Activated naive CD8-positive, alpha-beta T cell (primary cell): ENCODE data around the gene CELSR3.

Experiments
- H3K27ac Mint-ChIP-seq: one replicate; pipeline ENCODE4 v1.8.0; 2021; ENCODE audit warnings: mixed read lengths
- H3K27me3 Mint-ChIP-seq: one replicate; pipeline ENCODE4 v1.8.0; 2021; ENCODE audit warnings: mixed read lengths
- H3K36me3 Mint-ChIP-seq: one replicate; pipeline ENCODE4 v1.8.0; 2021; ENCODE audit warnings: mixed read lengths
- H3K4me1 Mint-ChIP-seq: one replicate; pipeline ENCODE4 v1.8.0; 2021; ENCODE audit warnings: low read depth, mixed read lengths
- H3K4me3 Mint-ChIP-seq: one replicate; pipeline ENCODE4 v1.8.0; 2021; ENCODE audit warnings: mild to moderate bottlenecking, mixed read lengths
- H3K9me3 Mint-ChIP-seq: one replicate; pipeline ENCODE4 v1.8.0; 2021; ENCODE audit warnings: low read depth, mixed read lengths

CELSR3 gene

GRCh38 chr3:48656841-48657281 lies 5.8 kb downstream of the CELSR3 start:
- Mint-ChIP-seq H3K36me3 (no peaks in the 10 kb centered on the region), H3K4me1 (peaks cover 12% of the 10 kb centered on the region), H3K4me3 (peak overlapping the region; percentile 80), H3K27me3 (no peaks in the 10 kb centered on the region), H3K9me3 (no peaks in the 10 kb centered on the region), H3K27ac (peak overlapping the region; percentile 77)

GRCh38 chr3:48656061-48656840 lies 6.4 kb downstream of the CELSR3 start:
- H3K4me1 Mint-ChIP-seq = peaks cover 10% of the 10 kb centered on the region
- H3K27ac Mint-ChIP-seq = peak overlapping the region; percentile 77
- no peaks in the 10 kb centered on the region for H3K9me3 Mint-ChIP-seq
- H3K36me3 Mint-ChIP-seq = no peaks in the 10 kb centered on the region
- no peaks in the 10 kb centered on the region for H3K27me3 Mint-ChIP-seq
- H3K4me3 Mint-ChIP-seq = peak overlapping the region; percentile 80

- Mint-ChIP-seq H3K36me3 (no peaks in the 10 kb centered on the region), H3K27ac (peak overlapping the region; percentile 81), H3K27me3 (no peaks in the 10 kb centered on the region), H3K4me3 (peak overlapping the region; percentile 77), H3K4me1 (peaks cover 10% of the 10 kb centered on the region), H3K9me3 (no peaks in the 10 kb centered on the region)
Measured at GRCh38 chr3:48655606-48656005, 7.1 kb downstream of the CELSR3 start.

GRCh38 chr3:48655063-48655462 lies 7.6 kb downstream of the CELSR3 start:
- H3K4me3 Mint-ChIP-seq = peak overlapping the region; percentile 77
- peaks cover 10% of the 10 kb centered on the region for H3K4me1 Mint-ChIP-seq
- peak overlapping the region; percentile 81 for H3K27ac Mint-ChIP-seq
- no peaks in the 10 kb centered on the region for H3K27me3 Mint-ChIP-seq
- H3K9me3 Mint-ChIP-seq = no peaks in the 10 kb centered on the region
- no peaks in the 10 kb centered on the region for H3K36me3 Mint-ChIP-seq

GRCh38 chr3:48652923-48653715 lies 9.6 kb downstream of the CELSR3 start:
- peaks cover 10% of the 10 kb centered on the region for H3K4me1 Mint-ChIP-seq
- H3K27me3 Mint-ChIP-seq = no peaks in the 10 kb centered on the region
- H3K9me3 Mint-ChIP-seq = no peaks in the 10 kb centered on the region
- H3K36me3 Mint-ChIP-seq = no peaks in the 10 kb centered on the region
- no peak overlapping the region for H3K27ac Mint-ChIP-seq
- no peak overlapping the region for H3K4me3 Mint-ChIP-seq

- H3K9me3 Mint-ChIP-seq = no peaks in the 10 kb centered on the region
- H3K27ac Mint-ChIP-seq = no peak overlapping the region
- no peaks in the 10 kb centered on the region for H3K27me3 Mint-ChIP-seq
- no peaks in the 10 kb centered on the region for H3K36me3 Mint-ChIP-seq
- H3K4me1 Mint-ChIP-seq = peaks cover 7% of the 10 kb centered on the region
- H3K4me3 Mint-ChIP-seq = no peak overlapping the region
Measured at GRCh38 chr3:48651771-48652170, 10.9 kb downstream of the CELSR3 start.

- no peaks in the 10 kb centered on the region for H3K36me3 Mint-ChIP-seq
- no peaks in the 10 kb centered on the region for H3K9me3 Mint-ChIP-seq
- H3K27me3 Mint-ChIP-seq = no peaks in the 10 kb centered on the region
- H3K27ac Mint-ChIP-seq = no peak overlapping the region
- peaks cover 5% of the 10 kb centered on the region for H3K4me1 Mint-ChIP-seq
- no peak overlapping the region for H3K4me3 Mint-ChIP-seq
Measured at GRCh38 chr3:48650723-48651122, 12.0 kb downstream of the CELSR3 start.

GRCh38 chr3:48648188-48648850 lies 14.4 kb downstream of the CELSR3 start:
- no peaks in the 10 kb centered on the region for H3K27me3 Mint-ChIP-seq

GRCh38 chr3:48647714-48648113 lies 15.0 kb downstream of the CELSR3 start:
- Mint-ChIP-seq H3K27ac (no peak overlapping the region), H3K4me1 (no peaks in the 10 kb centered on the region), H3K4me3 (no peak overlapping the region)

More at GRCh38 chr3:48648188-48648850, 14.4 kb downstream of the CELSR3 start:
- Mint-ChIP-seq H3K9me3 (no peaks in the 10 kb centered on the region), H3K36me3 (no peaks in the 10 kb centered on the region), H3K4me1 (no peaks in the 10 kb centered on the region), H3K27ac (no peak overlapping the region), H3K4me3 (no peak overlapping the region)

GRCh38 chr3:48644898-48645760 lies 17.6 kb downstream of the CELSR3 start:
- no peaks in the 10 kb centered on the region for H3K27me3 Mint-ChIP-seq
- no peaks in the 10 kb centered on the region for H3K9me3 Mint-ChIP-seq
- H3K4me3 Mint-ChIP-seq = no peak overlapping the region
- H3K27ac Mint-ChIP-seq = no peak overlapping the region
- no peaks in the 10 kb centered on the region for H3K4me1 Mint-ChIP-seq
- H3K36me3 Mint-ChIP-seq = no peaks in the 10 kb centered on the region

More at GRCh38 chr3:48647714-48648113, 15.0 kb downstream of the CELSR3 start:
- Mint-ChIP-seq H3K36me3 (no peaks in the 10 kb centered on the region), H3K27me3 (no peaks in the 10 kb centered on the region), H3K9me3 (no peaks in the 10 kb centered on the region)

- Mint-ChIP-seq H3K4me3 (no peak overlapping the region), H3K36me3 (no peaks in the 10 kb centered on the region), H3K27me3 (no peaks in the 10 kb centered on the region), H3K9me3 (no peaks in the 10 kb centered on the region), H3K27ac (no peak overlapping the region), H3K4me1 (no peaks in the 10 kb centered on the region)
Measured at GRCh38 chr3:48642605-48643004, 20.1 kb downstream of the CELSR3 start.

GRCh38 chr3:48641396-48641795 lies 21.3 kb downstream of the CELSR3 start:
- no peak overlapping the region for H3K27ac Mint-ChIP-seq
- no peaks in the 10 kb centered on the region for H3K9me3 Mint-ChIP-seq
- no peaks in the 10 kb centered on the region for H3K36me3 Mint-ChIP-seq
- H3K4me3 Mint-ChIP-seq = no peak overlapping the region
- no peaks in the 10 kb centered on the region for H3K4me1 Mint-ChIP-seq
- no peaks in the 10 kb centered on the region for H3K27me3 Mint-ChIP-seq

- H3K4me3 Mint-ChIP-seq = no peak overlapping the region
- no peak overlapping the region for H3K27ac Mint-ChIP-seq
- H3K9me3 Mint-ChIP-seq = no peaks in the 10 kb centered on the region
Measured at GRCh38 chr3:48639944-48640606, 22.6 kb downstream of the CELSR3 start.

GRCh38 chr3:48637305-48637704 lies 25.4 kb downstream of the CELSR3 start:
- H3K4me1 Mint-ChIP-seq = peaks cover 18% of the 10 kb centered on the region
- H3K27me3 Mint-ChIP-seq = no peaks in the 10 kb centered on the region
- H3K4me3 Mint-ChIP-seq = peak overlapping the region; percentile 62
- no peaks in the 10 kb centered on the region for H3K9me3 Mint-ChIP-seq
- no peak overlapping the region for H3K27ac Mint-ChIP-seq
- no peaks in the 10 kb centered on the region for H3K36me3 Mint-ChIP-seq

More at GRCh38 chr3:48639944-48640606, 22.6 kb downstream of the CELSR3 start:
- no peaks in the 10 kb centered on the region for H3K27me3 Mint-ChIP-seq
- H3K36me3 Mint-ChIP-seq = no peaks in the 10 kb centered on the region
- peaks cover 7% of the 10 kb centered on the region for H3K4me1 Mint-ChIP-seq
